Measurements from ENCODE around the gene C18orf63.

GRCh38 chr18:74351354-74351753 is 35.7 kb downstream of the C18orf63 start:
- TF ChIP-seq CTCF (conservative IDR thresholded peaks at IDR 0.05; ENCODE audit: low read depth, low read length) (no peak), EZH2 (IDR thresholded peaks at IDR 0.05; ENCODE audit: borderline replicate concordance, low read depth, low read length, poor library complexity, severe bottlenecking) (no peak)
